Ishikawa (cell line): ENCODE data around the gene ATP4B.

ENCODE experiments used
- CEBPB ChIP-seq: IDR thresholded peaks from 2 replicates; pipeline ENCODE4 v1.6.1; 2012
- CREB1 ChIP-seq: IDR thresholded peaks from 2 replicates; pipeline ENCODE4 v1.6.1; 2012; ENCODE audit warnings: low read depth
- EGR1 ChIP-seq: IDR thresholded peaks from 2 replicates; pipeline ENCODE4 v1.6.1; 2012
- EP300 ChIP-seq: IDR thresholded peaks from 2 replicates; pipeline ENCODE4 v1.6.1; 2012; ENCODE audit warnings: borderline replicate concordance
- FOXM1 ChIP-seq: IDR thresholded peaks from 2 replicates; pipeline ENCODE4 v1.6.1; 2012; ENCODE audit warnings: low read depth, borderline replicate concordance
- MAX ChIP-seq: IDR thresholded peaks from 2 replicates; pipeline ENCODE4 v1.6.1; 2012
- NFIC ChIP-seq: IDR thresholded peaks from 2 replicates; pipeline ENCODE4 v1.6.1; 2012
- RAD21 ChIP-seq: IDR thresholded peaks from 2 replicates; pipeline ENCODE4 v1.6.1; 2012; ENCODE audit warnings: low read depth
- TAF1 ChIP-seq: IDR thresholded peaks from 2 replicates; pipeline ENCODE4 v1.6.1; 2012; ENCODE audit warnings: low read depth, mild to moderate bottlenecking
- TCF12 ChIP-seq: IDR thresholded peaks from 2 replicates; pipeline ENCODE4 v1.6.1; 2012; ENCODE audit warnings: low read depth
- TEAD4 ChIP-seq: IDR thresholded peaks from 2 replicates; pipeline ENCODE4 v1.6.1; 2012
- YY1 ChIP-seq: IDR thresholded peaks from 2 replicates; pipeline ENCODE4 v1.6.1; 2012; ENCODE audit warnings: low read depth
- ZBTB7A ChIP-seq: IDR thresholded peaks from 2 replicates; pipeline ENCODE4 v1.6.1; 2012; ENCODE audit warnings: low read depth
- TF ChIP-seq, protein P1 (sequence below): IDR thresholded peaks from 2 replicates; pipeline ENCODE4 v1.6.1; 2012
- TF ChIP-seq, protein P2 (sequence below): IDR thresholded peaks from 2 replicates; pipeline ENCODE4 v1.6.1; 2012; ENCODE audit warnings: low read depth, mild to moderate bottlenecking

ATP4B gene

GRCh38 chr13:113637262-113638160, 20.5 kb downstream of the ATP4B start:
- no peak for TF ChIP-seq NFIC
- TF ChIP-seq YY1: no peak
- TF ChIP-seq MAX: no peak
- TF ChIP-seq EGR1: no peak
- no peak for TF ChIP-seq CREB1
- TF ChIP-seq, protein P1, sequence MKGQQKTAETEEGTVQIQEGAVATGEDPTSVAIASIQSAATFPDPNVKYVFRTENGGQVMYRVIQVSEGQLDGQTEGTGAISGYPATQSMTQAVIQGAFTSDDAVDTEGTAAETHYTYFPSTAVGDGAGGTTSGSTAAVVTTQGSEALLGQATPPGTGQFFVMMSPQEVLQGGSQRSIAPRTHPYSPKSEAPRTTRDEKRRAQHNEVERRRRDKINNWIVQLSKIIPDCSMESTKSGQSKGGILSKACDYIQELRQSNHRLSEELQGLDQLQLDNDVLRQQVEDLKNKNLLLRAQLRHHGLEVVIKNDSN: no peak
- TF ChIP-seq EP300: no peak

GRCh38 chr13:113636266-113636963, 21.6 kb downstream of the ATP4B start:
- TF ChIP-seq EGR1 (no peak), EP300 (no peak), CEBPB (no peak), MAX (no peak), YY1 (no peak), RAD21 (no peak), ZBTB7A (no peak), CREB1 (no peak), TAF1 (no peak), TCF12 (no peak), TEAD4 (no peak), NFIC (no peak), FOXM1 (no peak)
- TF ChIP-seq, protein P1: no peak
- TF ChIP-seq, protein P2, sequence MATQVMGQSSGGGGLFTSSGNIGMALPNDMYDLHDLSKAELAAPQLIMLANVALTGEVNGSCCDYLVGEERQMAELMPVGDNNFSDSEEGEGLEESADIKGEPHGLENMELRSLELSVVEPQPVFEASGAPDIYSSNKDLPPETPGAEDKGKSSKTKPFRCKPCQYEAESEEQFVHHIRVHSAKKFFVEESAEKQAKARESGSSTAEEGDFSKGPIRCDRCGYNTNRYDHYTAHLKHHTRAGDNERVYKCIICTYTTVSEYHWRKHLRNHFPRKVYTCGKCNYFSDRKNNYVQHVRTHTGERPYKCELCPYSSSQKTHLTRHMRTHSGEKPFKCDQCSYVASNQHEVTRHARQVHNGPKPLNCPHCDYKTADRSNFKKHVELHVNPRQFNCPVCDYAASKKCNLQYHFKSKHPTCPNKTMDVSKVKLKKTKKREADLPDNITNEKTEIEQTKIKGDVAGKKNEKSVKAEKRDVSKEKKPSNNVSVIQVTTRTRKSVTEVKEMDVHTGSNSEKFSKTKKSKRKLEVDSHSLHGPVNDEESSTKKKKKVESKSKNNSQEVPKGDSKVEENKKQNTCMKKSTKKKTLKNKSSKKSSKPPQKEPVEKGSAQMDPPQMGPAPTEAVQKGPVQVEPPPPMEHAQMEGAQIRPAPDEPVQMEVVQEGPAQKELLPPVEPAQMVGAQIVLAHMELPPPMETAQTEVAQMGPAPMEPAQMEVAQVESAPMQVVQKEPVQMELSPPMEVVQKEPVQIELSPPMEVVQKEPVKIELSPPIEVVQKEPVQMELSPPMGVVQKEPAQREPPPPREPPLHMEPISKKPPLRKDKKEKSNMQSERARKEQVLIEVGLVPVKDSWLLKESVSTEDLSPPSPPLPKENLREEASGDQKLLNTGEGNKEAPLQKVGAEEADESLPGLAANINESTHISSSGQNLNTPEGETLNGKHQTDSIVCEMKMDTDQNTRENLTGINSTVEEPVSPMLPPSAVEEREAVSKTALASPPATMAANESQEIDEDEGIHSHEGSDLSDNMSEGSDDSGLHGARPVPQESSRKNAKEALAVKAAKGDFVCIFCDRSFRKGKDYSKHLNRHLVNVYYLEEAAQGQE: no peak

DNA sequence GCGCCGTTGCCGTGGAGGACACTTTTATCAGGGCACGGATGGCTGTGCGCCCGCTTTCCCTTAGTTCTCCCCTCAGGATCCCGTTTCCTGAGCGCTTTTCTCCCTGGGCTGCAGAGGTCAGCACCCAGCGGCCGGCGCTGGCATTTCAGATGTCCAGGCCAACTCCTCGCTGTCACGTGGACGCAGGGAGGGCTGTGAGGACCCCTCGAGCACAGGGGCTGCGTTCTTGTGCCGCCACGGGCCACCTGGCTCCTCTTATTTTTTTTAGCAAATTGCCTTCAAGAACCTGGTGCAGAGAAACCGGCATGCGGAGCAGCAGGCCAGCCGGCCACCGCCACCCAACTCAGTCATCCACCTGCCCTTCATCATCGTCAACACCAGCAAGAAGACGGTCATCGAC, 22.3 kb downstream of the ATP4B start:
- TF ChIP-seq MAX: no peak
- no peak for TF ChIP-seq EP300
- TF ChIP-seq TCF12: no peak
- TF ChIP-seq FOXM1: no peak
- TF ChIP-seq, protein P2: no peak
- no peak for TF ChIP-seq EGR1
- TF ChIP-seq RAD21: no peak
- no peak for TF ChIP-seq TAF1
- no peak for TF ChIP-seq CEBPB
- TF ChIP-seq, protein P1: no peak
- TF ChIP-seq TEAD4: no peak
- no peak for TF ChIP-seq YY1
- no peak for TF ChIP-seq ZBTB7A
- TF ChIP-seq NFIC: no peak
- no peak for TF ChIP-seq CREB1

DNA sequence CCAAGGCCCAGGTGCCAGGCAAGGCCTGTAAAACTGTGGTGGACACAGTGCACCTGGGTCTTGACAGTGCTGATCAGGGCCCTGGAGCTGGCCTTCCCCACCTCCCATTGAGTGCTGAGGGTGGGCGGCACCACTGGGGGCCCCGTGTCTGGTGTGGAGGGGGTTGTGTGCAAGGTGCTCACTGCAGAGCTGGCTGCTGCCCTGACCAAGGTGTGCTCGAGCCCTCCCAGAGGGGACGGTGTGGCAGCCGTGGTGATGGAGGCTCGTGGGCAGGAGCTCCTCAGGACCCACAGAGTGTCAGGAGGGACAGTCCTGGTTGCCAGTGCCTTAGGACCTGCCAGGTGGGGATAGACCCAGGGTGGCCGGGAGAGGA, 23.0 kb downstream of the ATP4B start:
- TF ChIP-seq ZBTB7A (no peak), EP300 (no peak), FOXM1 (no peak), EGR1 (no peak), RAD21 (no peak)
- TF ChIP-seq, protein P1: no peak
